Panc1 (cell line): ENCODE data around the gene KLRF2. TPM values are rescaled to one million over a fixed set of nuclear protein-coding genes. Genes with fewer than 3 reads are reported as not detected.

Experiments used
- ATAC-seq: fragments of 200-7000 bp; cut with Tn5 transposase; 2 replicates; pipeline ENCODE4 v1.9.1; 2020; ENCODE audit warnings: mild to moderate bottlenecking, moderate library complexity
- BruUV-seq: library from RNA; stranded (reverse); fragments of 400-500 nt; replicated peaks from 2 replicates; lab custom pipeline; 2021; lab: Mats Ljungman, UMichigan
- CTCF ChIA-PET: fragments of 300-600 bp; sonication (Branson Sonifier 250); formaldehyde crosslinking; loops from one replicate; lab custom pipeline; 2022; ENCODE audit warnings: antibody characterized with exemption; lab: Charles Lee
- POLR2A ChIA-PET: fragments of 300-600 bp; sonication (Branson Sonifier 250); formaldehyde crosslinking; loops from one replicate; lab custom pipeline; 2022; ENCODE audit warnings: antibody characterized with exemption; lab: Charles Lee
- DNase-seq: peaks from one replicate; pipeline ENCODE4 v3.0.0-alpha.2; 2010; ENCODE audit warnings: low read depth, low spot score
- H3K27ac ChIP-seq: 2 replicates; pipeline ENCODE4 v1.5.1; 2011; ENCODE audit warnings: mild to moderate bottlenecking, low read length, inconsistent platforms
- H3K27me3 ChIP-seq: fragments of 200-500 bp; sonication (Bioruptor generic); 2 replicates; pipeline ENCODE4 v1.6.0; 2014; ENCODE audit warnings: low read length, inconsistent platforms; ENCODE audit not compliant: control insufficient read depth, insufficient read depth
- H3K36me3 ChIP-seq: fragments of 200-500 bp; sonication (Bioruptor generic); 2 replicates; pipeline ENCODE4 v1.5.1; 2014; ENCODE audit warnings: inconsistent platforms, mild to moderate bottlenecking, low read length, moderate library complexity; ENCODE audit not compliant: control insufficient read depth, insufficient read depth
- H3K4me1 ChIP-seq: 2 replicates; pipeline ENCODE4 v1.5.1; 2011; ENCODE audit warnings: inconsistent platforms, mild to moderate bottlenecking, low read length, moderate library complexity; ENCODE audit not compliant: control insufficient read depth, insufficient read depth
- H3K4me3 ChIP-seq, 2 experiments: 2 replicates each; pipeline ENCODE4 v1.5.1; 2011 to 2012; ENCODE audit warnings: low read depth in 2 of 2, low read length in 2 of 2, mild to moderate bottlenecking in 2 of 2, inconsistent platforms in 1 of 2, moderate library complexity in 1 of 2
- H3K9me3 ChIP-seq: fragments of 200-500 bp; sonication (Bioruptor generic); 2 replicates; pipeline ENCODE4 v1.5.1; 2014; ENCODE audit warnings: low read depth, mild to moderate bottlenecking, inconsistent platforms, low read length, moderate library complexity; ENCODE audit not compliant: control insufficient read depth, insufficient read depth
- CTCF ChIP-seq: fragments of 450-650 bp; IDR thresholded peaks from 2 replicates; pipeline ENCODE4 v1.5.1; 2017; ENCODE audit warnings: mild to moderate bottlenecking
- POLR2AphosphoS5 ChIP-seq: IDR thresholded peaks from 2 replicates; pipeline ENCODE4 v1.6.1; 2012; ENCODE audit warnings: mild to moderate bottlenecking, low read depth, low read length, moderate library complexity
- SIN3A ChIP-seq: IDR thresholded peaks from 2 replicates; pipeline ENCODE4 v1.6.1; 2012; ENCODE audit warnings: low read depth, mild to moderate bottlenecking, low read length, moderate library complexity, borderline replicate concordance; ENCODE audit not compliant: insufficient read depth
- TCF7L2 ChIP-seq: IDR thresholded peaks from 2 replicates; pipeline ENCODE4 v1.6.1; 2011; ENCODE audit warnings: mild to moderate bottlenecking, low read depth, low read length, inconsistent platforms
- in situ Hi-C: cut with HindIII; loops from 2 replicates; pipeline ENCODE4 v1.10.0; 2016; ENCODE audit warnings: low sequenced_read_pairs, low pct_unique_long_range_greater_than_20kb
- intact Hi-C: fragments of 100-400 bp; cut with micrococcal nuclease; formaldehyde crosslinking; loops from one replicate; pipeline ENCODE4 v1.10.0; 2022; ENCODE audit not compliant: unreplicated experiment
- total RNA-seq: library from RNA; stranded (reverse); gene quantifications from one replicate; pipeline ENCODE4 v1.2.1, GENCODE V29; 2021; ENCODE audit not compliant: unreplicated experiment
- TF ChIP-seq, protein P1 (sequence below), 2 experiments: IDR thresholded peaks; 2 replicates each; pipeline ENCODE4 v1.6.1; 2011 to 2012; ENCODE audit warnings: low read depth in 2 of 2, control low read depth in 1 of 2, low read length in 1 of 2, mild to moderate bottlenecking in 1 of 2, moderate library complexity in 1 of 2; ENCODE audit not compliant: insufficient read depth in 1 of 2

The KLRF2 gene
- total RNA-seq, 1 experiment from 2014 or later = not detected

GRCh38 chr12:9941838-9942237, 60.5 kb downstream of the KLRF2 start:
- H3K36me3 ChIP-seq = no peaks in the 10 kb centered on the region
- no peak for DNase-seq
- no peaks in the 10 kb centered on the region for H3K4me1 ChIP-seq
- no peak for ATAC-seq
- in situ Hi-C loops = no loop called here
- TF ChIP-seq CTCF = no peak
- TF ChIP-seq SIN3A = no peak
- no peak for TF ChIP-seq POLR2AphosphoS5
- no peak for TF ChIP-seq TCF7L2
- TF ChIP-seq, protein P1, sequence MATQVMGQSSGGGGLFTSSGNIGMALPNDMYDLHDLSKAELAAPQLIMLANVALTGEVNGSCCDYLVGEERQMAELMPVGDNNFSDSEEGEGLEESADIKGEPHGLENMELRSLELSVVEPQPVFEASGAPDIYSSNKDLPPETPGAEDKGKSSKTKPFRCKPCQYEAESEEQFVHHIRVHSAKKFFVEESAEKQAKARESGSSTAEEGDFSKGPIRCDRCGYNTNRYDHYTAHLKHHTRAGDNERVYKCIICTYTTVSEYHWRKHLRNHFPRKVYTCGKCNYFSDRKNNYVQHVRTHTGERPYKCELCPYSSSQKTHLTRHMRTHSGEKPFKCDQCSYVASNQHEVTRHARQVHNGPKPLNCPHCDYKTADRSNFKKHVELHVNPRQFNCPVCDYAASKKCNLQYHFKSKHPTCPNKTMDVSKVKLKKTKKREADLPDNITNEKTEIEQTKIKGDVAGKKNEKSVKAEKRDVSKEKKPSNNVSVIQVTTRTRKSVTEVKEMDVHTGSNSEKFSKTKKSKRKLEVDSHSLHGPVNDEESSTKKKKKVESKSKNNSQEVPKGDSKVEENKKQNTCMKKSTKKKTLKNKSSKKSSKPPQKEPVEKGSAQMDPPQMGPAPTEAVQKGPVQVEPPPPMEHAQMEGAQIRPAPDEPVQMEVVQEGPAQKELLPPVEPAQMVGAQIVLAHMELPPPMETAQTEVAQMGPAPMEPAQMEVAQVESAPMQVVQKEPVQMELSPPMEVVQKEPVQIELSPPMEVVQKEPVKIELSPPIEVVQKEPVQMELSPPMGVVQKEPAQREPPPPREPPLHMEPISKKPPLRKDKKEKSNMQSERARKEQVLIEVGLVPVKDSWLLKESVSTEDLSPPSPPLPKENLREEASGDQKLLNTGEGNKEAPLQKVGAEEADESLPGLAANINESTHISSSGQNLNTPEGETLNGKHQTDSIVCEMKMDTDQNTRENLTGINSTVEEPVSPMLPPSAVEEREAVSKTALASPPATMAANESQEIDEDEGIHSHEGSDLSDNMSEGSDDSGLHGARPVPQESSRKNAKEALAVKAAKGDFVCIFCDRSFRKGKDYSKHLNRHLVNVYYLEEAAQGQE (IDR thresholded peaks at IDR 0.05; ENCODE audit: insufficient read depth in 1 of 2, low read depth in 2 of 2, low read length in 1 of 2) = no peak
- no peaks in the 10 kb centered on the region for H3K27me3 ChIP-seq
- intact Hi-C loops = no loop called here
- CTCF ChIA-PET = interaction anchor here (0.7 kb wide), 1 partner anchor 162 kb away, joined by 3 read pairs; no protein-coding TSS in a partner anchor
- no peak overlapping the region for H3K4me3 ChIP-seq
- H3K27ac ChIP-seq = no peak overlapping the region
- POLR2A ChIA-PET = no interaction called here
- BruUV-seq = no TSS peak
- H3K9me3 ChIP-seq = no peaks in the 10 kb centered on the region

DNA sequence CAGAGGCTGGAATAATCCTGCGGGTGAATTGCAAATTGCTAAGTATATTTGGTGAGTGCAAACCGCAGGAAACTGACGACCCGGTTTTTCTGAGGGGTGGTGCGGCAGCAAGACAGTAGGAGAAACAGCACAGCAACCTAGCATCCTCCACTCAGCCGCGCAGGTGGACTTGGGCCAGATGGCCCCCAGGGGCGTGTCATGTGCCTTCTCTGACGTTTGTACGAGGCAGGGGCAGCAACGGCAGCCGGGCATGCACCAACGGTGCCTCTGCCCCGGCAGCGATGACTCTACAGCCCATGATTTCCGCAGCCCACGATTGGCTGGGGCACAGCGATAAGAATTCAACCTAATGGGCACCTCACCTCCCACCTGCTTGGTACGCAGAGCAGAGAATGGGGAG, 62.0 kb downstream of the KLRF2 start:
- DNase-seq = no peak
- in situ Hi-C loops = no loop called here
- POLR2A ChIA-PET = no interaction called here
- H3K36me3 ChIP-seq = no peaks in the 10 kb centered on the region
- TF ChIP-seq SIN3A (no peak), TCF7L2 (no peak), CTCF (no peak), POLR2AphosphoS5 (no peak)
- TF ChIP-seq, protein P1 (IDR thresholded peaks at IDR 0.05; ENCODE audit: insufficient read depth in 1 of 2, low read depth in 2 of 2, low read length in 1 of 2) = no peak
- no peak for ATAC-seq
- intact Hi-C loops = no loop called here
- H3K4me1 ChIP-seq = no peaks in the 10 kb centered on the region
- no peaks in the 10 kb centered on the region for H3K27me3 ChIP-seq
- H3K27ac ChIP-seq = no peak overlapping the region
- no peaks in the 10 kb centered on the region for H3K9me3 ChIP-seq
- H3K4me3 ChIP-seq = no peak overlapping the region
- no TSS peak for BruUV-seq
- CTCF ChIA-PET = no interaction called here
